ENCODE data around the gene SLC38A2. TPM values are rescaled to one million over a fixed set of nuclear protein-coding genes. Genes with fewer than 3 reads are reported as not detected.

Gene SLC38A2
- total RNA-seq, 4 donors from 2014 or later, result 632 to 1,386 (median 819) TPM

- 93% methylated on average over 2 of the region's 2 CpGs for WGBS
- Histone ChIP-seq H3K9me3 (no peaks in the 10 kb centered on the region), H3K27me3 (no peaks in the 10 kb centered on the region), H3K4me3 (no peak overlapping the region), H3K27ac (no peak overlapping the region), H3K4me1 (peaks cover 28% of the 10 kb centered on the region), H3K36me3 (no peaks in the 10 kb centered on the region)
- TF ChIP-seq POLR2AphosphoS5 (IDR thresholded peaks at IDR 0.05) (no peak), POLR2A (IDR thresholded peaks at IDR 0.05) (no peak), CTCF (IDR thresholded peaks at IDR 0.05) (no peak), EP300 (IDR thresholded peaks at IDR 0.05) (no peak)
- DNase-seq (ENCODE audit: low spot score in 2 of 2), result no peak
Measured at GRCh38 chr12:46407361-46407760, 34.8 kb upstream of the SLC38A2 start.

GRCh38 chr12:46406352-46407027 is 33.9 kb upstream of the SLC38A2 start:
- Histone ChIP-seq H3K36me3 (no peaks in the 10 kb centered on the region), H3K9me3 (no peaks in the 10 kb centered on the region), H3K4me3 (no peak overlapping the region), H3K4me1 (peaks cover 37% of the 10 kb centered on the region), H3K27me3 (no peaks in the 10 kb centered on the region), H3K27ac (no peak overlapping the region)
- DNase-seq (ENCODE audit: low spot score in 2 of 2), result no peak
- TF ChIP-seq CTCF (IDR thresholded peaks at IDR 0.05) (no peak), POLR2AphosphoS5 (IDR thresholded peaks at IDR 0.05) (no peak), EP300 (IDR thresholded peaks at IDR 0.05) (no peak), POLR2A (IDR thresholded peaks at IDR 0.05) (no peak)
- 60% methylated on average over 1 of the region's 1 CpG for WGBS

- Histone ChIP-seq H3K27me3 (no peaks in the 10 kb centered on the region), H3K4me1 (peaks cover 40% of the 10 kb centered on the region), H3K4me3 (no peak overlapping the region), H3K27ac (no peak overlapping the region), H3K36me3 (no peaks in the 10 kb centered on the region), H3K9me3 (no peaks in the 10 kb centered on the region)
- DNase-seq (ENCODE audit: low spot score in 2 of 2), result no peak
- TF ChIP-seq POLR2AphosphoS5 (IDR thresholded peaks at IDR 0.05) (no peak), POLR2A (IDR thresholded peaks at IDR 0.05) (no peak), EP300 (IDR thresholded peaks at IDR 0.05) (no peak), CTCF (IDR thresholded peaks at IDR 0.05) (no peak)
- 92% methylated on average over 5 of the region's 5 CpGs for WGBS
Measured at GRCh38 chr12:46404733-46405132, 32.2 kb upstream of the SLC38A2 start.

DNA sequence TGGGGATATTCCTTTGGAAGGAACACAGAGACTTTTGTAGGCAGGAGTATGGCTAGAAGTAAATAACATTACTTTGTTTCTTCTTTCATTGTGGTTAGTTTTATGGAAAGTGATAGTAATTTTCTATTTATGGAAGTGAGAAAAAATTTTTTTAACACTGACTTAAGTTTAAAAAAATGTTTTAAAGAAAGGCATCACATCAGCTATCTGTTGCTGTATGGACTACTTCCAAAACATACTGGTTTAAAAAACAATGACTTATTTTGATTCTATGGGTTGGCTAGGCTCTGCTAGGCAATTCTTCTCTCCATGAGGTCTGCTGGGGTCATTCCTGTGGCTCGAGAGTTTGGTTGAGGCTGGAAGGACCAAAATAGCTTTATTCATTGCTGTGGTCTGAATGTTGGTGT is 31.7 kb upstream of the SLC38A2 start:
- 59% methylated on average over 1 of the region's 1 CpG for WGBS
- Histone ChIP-seq H3K36me3 (no peaks in the 10 kb centered on the region), H3K9me3 (no peaks in the 10 kb centered on the region), H3K27ac (no peak overlapping the region), H3K4me3 (no peak overlapping the region), H3K4me1 (peaks cover 40% of the 10 kb centered on the region), H3K27me3 (no peaks in the 10 kb centered on the region)
- no peak for TF ChIP-seq POLR2AphosphoS5 (IDR thresholded peaks at IDR 0.05)
- no peak for TF ChIP-seq CTCF (IDR thresholded peaks at IDR 0.05)
- TF ChIP-seq EP300 (IDR thresholded peaks at IDR 0.05), result no peak
- no peak for TF ChIP-seq POLR2A (IDR thresholded peaks at IDR 0.05)
- DNase-seq (ENCODE audit: low spot score in 2 of 2), result no peak

DNA sequence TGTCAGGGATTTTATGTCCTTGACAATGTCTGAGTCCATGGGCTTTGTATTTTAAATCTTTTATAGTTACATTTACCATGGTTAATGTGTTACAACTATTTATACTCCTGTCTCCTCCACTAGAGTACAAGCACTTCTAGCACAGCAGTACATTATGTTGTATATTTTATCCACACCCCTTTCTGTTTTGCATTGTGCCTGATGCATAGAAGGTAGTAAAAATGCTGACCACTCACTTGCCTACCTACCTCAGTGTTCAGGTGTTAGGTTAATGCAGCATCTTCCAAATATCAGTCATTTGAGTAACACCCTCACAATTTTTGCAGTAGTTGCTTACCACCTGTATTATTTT is 31.1 kb upstream of the SLC38A2 start:
- Histone ChIP-seq H3K4me3 (no peak overlapping the region), H3K4me1 (peaks cover 40% of the 10 kb centered on the region), H3K27me3 (no peaks in the 10 kb centered on the region), H3K27ac (peak overlapping the region; percentile 39), H3K9me3 (no peaks in the 10 kb centered on the region), H3K36me3 (no peaks in the 10 kb centered on the region)
- DNase-seq (ENCODE audit: low spot score in 2 of 2), result no peak
- TF ChIP-seq POLR2A (IDR thresholded peaks at IDR 0.05) (no peak), CTCF (IDR thresholded peaks at IDR 0.05) (no peak), EP300 (IDR thresholded peaks at IDR 0.05) (no peak), POLR2AphosphoS5 (IDR thresholded peaks at IDR 0.05) (no peak)
